Retinal pigment epithelial cell (primary cell): Measurements from ENCODE around the gene TMC8.

Experiments used
- DNase-seq: peaks from one replicate; pipeline ENCODE4 v3.0.0-alpha.2; 2010; ENCODE audit warnings: low read depth
- H3K4me3 ChIP-seq: 2 replicates; pipeline ENCODE4 v1.5.1; 2011; ENCODE audit warnings: mild to moderate bottlenecking, low read length, control low read depth, moderate library complexity
- CTCF ChIP-seq: conservative IDR thresholded peaks from 2 replicates; pipeline ENCODE4 v1.5.1; 2011; ENCODE audit warnings: low read depth, low read length, control low read depth, inconsistent platforms

Gene TMC8

GRCh38 chr17:78140169-78141051 lies 9.8 kb downstream of the TMC8 start:
- no peak for TF ChIP-seq CTCF
- H3K4me3 ChIP-seq: no peak overlapping the region
- peak; percentile 54 for DNase-seq

DNA sequence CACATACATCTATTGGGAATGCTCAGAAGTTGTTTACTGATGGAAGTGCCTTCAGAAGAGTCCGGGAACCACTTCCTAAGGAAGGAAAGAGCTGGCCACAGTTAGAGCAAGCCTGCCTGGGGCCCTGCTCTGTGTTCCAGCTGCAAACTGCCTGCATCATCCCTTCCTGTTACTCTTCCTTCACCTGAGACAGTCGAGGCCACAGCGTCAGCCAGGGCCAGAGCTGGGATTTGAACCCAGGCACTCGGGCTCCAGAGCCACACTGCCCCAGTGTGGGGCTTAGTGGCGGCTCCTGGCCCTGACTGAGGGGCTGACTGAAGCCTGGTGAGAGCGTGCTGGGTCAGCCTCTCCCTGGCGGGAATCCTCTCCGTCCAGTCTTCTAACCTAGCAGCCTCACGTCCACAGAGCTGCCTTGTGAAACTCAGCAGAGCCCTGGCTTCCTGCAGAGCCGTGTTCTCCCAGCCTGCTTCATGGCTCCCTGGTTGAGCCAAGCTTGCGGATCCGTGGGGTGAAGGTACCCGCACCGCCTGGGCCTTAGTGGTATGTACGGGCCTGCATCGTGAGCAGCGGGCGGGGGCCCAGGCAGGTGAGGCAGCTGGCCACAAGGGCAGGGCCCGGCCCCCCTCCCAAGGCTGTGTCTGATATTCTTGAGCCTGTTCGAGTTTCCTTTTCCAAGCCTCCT lies 11.0 kb downstream of the TMC8 start:
- H3K4me3 ChIP-seq: no peak overlapping the region

GRCh38 chr17:78142119-78142861 lies 11.7 kb downstream of the TMC8 start:
- no peak for DNase-seq
- H3K4me3 ChIP-seq: no peak overlapping the region
- no peak for TF ChIP-seq CTCF

More for the DNA sequence above, 11.0 kb downstream of the TMC8 start:
- no peak for TF ChIP-seq CTCF
- DNase-seq: no peak

DNA sequence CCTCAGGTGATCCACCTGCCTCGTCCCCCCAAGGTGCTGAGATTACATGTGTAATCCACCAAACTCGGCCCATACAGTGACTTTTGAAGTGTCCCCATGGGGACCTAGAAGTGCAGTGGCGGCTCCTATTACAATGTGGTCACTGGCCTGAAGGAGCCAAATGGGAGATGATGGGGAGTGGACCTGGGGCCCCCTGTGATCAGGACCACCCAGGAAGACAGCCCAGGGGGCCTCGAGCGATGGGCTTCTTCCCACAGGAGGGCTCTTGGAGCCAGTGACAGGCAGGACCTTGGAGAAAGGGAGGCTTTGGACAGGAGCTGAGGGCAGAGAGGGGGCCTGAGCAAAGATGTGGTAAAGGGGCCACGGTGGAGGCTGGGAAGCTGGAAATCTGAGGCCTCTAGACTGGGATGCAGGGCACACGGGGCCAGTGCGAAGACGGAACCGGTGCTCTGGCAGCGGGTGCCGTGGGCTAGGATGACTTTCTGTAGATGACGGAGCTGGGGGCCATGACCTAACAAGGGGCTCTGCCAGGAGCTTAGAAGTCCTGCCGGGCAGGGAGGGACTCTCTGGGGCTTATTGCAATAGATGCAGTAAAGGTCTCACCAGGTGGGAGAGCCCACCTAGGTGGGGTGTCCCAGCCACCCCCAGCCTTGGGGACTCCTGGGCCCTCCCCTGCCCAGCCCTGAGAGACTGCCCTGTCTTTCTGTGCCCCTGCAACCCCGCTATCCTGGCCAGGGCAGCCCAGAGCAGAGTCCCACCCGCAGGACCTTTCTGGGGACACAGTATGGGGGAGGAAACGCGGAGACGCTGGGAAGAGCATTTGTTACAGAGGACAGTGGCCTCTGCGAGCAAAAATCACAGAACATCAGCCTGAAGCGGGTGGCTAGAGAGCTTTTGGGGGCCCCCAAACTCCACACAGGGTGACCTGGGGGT lies 12.9 kb downstream of the TMC8 start:
- DNase-seq: no peak
- no peak overlapping the region for H3K4me3 ChIP-seq
- TF ChIP-seq CTCF: no peak

DNA sequence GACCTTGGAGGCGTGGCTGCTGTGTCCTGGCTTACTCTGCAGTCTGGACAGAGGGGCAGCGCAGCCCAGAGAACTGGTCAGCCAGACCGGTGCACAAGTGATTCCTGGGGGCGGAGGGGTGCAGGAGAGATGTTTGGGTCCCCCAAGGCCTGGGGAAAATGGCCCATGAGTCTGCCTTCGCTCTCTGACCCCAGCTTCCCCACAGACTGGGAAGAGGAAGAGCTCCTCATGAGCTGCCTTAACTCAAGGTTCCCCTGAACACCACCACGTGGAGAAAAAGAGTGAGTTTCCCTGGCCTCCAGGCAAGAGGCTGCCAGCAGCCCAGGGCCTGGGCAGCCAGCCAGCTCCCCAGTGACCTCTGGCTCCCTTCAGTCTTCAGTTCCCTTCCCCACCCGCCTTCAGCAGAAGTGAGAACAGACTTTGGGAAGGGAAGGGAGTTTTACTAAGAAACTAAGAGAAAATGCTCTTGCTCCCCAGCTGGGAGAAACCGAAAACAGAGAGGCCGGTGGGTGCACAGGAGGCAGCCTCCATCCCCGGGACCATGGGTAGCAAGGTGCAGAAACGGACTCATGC lies 13.7 kb downstream of the TMC8 start:
- no peak for TF ChIP-seq CTCF
- DNase-seq: peak; percentile 67
- H3K4me3 ChIP-seq: no peak overlapping the region
